GM21717 (cell line): Measurements from ENCODE around the gene ROR2.

Experiments
- ATAC-seq: cut with Tn5 transposase; IDR thresholded peaks from one replicate; pipeline ENCODE4 v1.9.1; 2021; ENCODE audit warnings: mild to moderate bottlenecking, moderate library complexity; ENCODE audit not compliant: unreplicated experiment

Gene ROR2

DNA sequence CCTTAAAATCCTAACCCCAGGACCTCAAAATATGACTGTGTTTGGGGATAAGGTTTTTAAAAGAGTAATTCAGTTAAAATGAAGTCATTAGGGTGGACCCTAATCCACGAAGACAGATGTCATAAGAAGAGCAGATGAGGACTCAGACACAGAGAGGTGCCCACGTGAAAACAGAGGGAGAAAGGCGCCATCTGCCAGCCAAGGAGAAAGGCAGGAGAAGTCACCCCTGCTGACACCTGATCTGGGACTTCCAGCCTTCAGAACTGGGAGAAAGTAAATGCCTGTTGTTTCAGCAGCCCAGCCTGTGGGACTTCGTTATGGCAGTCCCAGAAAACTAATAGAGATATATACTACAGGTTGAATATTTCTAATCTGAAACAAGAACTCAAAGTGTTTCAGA, 67.4 kb downstream of the ROR2 start:
- no peak for ATAC-seq

DNA sequence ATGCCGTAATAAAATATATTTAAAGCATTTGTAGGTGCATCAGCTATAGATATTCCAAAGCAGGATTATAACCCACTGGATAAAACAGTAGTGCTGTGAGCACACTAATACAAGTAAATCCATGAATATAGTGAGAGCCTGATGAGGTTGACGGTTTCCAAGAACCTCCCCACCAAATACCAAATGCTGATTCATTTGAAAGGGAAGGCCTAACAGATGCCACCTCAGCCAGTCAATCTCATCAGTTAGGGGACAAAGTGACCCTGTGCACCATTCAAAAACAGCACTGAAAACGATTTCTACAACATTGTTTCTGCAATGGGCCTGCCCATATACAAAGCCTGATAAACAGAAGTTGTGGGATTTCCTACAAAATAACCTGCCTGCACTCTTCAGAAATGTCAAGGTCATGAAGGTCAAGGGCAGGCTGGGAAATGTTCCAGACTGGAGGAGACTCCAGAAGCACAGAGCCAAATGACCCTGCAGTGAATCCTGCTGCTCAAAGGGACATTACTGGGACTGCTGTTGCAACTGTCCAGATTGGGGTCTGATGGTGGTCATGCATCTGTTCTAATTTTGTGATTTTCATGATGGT, 69.6 kb downstream of the ROR2 start:
- ATAC-seq: no peak

DNA sequence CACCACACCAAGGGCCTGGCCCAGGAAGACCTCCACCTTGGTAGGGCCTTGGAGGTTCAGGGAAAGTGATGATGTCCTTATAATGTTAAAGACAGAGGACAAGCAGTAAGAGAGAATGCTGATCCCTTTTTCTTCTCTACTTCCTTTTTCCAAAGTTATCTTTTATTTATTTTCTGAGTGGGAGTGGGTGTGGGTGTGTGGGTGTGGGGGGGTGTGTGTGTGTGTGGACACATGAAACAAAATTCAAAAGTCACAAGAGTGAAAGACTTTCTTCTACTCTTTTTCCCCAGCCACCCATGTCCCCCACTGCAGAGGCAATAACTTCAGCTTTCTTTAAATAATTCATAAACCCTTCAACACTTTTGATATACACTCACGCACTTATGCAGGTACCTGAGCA, 70.8 kb downstream of the ROR2 start:
- ATAC-seq: no peak

DNA sequence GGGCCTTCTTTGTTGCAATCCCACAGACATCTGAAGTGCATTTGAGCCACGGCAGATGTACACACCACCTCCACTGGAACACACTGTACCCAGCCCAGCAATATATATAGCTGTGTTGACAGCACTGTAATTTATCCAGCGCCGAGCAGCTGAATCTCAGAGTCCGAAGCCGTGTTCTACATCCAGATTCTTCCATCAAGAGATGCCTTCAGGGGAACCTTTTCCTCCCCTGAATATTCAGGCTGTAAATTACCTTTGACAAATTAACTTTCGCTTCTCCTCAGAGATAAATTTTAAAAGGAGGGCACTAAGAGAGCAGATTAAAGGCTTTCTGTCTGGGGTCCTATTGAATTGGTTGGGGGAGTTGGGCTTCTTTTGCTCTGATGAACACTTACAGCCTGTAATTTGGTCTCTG, 76.4 kb downstream of the ROR2 start:
- no peak for ATAC-seq

DNA sequence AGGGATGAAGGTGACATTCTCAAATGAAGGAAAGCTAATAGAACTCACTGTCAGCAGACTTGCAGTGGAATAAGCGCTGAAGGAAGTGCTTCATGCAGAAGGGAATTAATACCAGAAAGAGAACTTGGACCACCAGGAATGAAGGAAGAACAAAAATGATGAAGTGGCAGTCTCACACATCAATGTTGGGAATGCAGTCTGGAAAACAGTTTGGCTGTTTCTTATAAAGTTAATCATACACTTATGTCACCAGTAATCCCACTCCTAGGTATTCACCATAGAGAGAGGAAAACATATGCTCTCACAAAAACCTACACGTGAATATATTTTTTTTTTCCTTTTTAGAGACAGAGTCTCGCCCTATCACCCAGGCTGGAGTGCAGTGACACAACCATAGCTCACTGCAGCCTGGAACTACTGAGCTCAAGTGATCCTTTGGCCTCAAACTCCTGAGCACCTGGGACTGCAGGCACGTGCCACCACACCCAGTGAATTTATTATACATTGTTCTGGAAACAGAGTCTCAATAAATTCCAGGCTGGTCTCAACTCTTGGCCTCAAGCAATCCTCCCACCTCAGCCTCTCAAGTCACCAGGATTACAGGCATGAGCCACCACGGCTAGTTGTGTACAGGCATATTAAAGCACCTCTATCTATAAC, 81.2 kb downstream of the ROR2 start:
- ATAC-seq: no peak

DNA sequence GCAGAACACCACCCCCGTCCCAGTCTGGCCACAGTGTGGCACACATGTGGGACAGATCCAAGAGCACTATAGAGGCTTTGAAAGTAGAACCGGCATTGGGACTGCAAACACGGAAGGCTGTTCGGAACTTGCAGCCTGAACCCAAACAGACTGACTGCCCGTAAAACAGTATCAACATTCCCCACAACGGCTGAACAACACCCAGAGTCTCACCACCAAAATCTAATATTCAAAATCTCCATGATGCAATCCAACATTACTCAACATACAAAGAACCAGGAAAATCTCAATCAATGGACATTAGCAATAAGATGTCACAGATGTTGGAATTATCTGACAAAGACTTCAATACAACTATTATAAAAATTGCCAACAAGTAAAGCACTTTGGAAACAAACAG, 82.3 kb downstream of the ROR2 start:
- no peak for ATAC-seq

DNA sequence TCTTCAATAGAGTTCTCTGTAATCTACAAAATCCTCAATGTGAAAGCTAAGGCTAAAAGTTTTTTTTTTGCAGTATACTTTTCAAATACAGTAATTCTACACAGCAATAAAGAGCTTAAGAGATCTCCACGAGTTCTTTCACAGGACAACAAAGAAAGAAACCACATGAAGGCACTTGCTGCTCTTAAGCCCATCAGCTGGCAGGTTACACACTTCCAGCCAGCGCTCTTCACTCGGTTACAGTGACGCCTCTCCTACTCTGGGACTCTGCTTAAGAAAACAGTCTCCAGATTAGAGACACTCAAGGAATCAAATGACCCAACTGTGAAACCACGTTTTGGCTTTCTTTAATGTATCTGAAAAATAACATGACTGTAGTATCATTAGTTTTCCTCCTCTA, 85.0 kb downstream of the ROR2 start:
- ATAC-seq: no peak

DNA sequence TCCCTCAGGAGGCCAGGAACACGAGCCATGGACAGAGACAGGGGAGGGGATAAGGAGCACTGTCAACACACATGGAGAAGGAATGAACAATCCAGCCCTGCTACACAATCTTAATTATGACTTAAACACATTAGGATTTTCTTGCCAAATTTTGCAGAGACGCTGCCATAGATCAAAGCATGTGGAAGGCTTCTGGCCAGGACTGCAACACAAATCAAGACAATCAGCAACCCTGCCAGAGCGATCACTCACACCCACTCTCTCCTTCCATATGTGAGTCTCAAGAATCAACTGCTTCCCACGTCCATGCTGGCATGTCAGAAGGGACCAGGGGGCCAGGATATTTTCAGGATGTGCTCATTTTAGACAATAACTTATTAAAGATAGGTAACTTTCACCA, 85.6 kb downstream of the ROR2 start:
- ATAC-seq: no peak

DNA sequence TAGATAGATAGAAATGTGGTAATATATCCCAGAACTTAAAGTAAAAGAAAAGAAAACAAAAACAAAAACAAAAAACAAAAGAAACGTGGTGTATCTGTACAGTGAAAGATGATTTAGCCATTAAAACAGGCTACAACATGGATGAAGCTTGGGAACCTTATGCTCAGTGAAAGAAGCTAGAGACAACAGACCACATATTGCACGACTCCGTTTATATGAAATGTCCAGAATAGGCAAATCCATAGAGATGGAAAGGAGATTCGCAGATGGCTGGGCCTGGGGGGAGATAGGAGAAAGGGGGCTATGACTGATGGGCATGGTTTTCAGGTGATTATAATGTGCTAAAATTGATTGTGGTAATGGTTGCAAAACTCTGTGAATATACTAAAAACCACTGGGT, 86.6 kb downstream of the ROR2 start:
- no peak for ATAC-seq

DNA sequence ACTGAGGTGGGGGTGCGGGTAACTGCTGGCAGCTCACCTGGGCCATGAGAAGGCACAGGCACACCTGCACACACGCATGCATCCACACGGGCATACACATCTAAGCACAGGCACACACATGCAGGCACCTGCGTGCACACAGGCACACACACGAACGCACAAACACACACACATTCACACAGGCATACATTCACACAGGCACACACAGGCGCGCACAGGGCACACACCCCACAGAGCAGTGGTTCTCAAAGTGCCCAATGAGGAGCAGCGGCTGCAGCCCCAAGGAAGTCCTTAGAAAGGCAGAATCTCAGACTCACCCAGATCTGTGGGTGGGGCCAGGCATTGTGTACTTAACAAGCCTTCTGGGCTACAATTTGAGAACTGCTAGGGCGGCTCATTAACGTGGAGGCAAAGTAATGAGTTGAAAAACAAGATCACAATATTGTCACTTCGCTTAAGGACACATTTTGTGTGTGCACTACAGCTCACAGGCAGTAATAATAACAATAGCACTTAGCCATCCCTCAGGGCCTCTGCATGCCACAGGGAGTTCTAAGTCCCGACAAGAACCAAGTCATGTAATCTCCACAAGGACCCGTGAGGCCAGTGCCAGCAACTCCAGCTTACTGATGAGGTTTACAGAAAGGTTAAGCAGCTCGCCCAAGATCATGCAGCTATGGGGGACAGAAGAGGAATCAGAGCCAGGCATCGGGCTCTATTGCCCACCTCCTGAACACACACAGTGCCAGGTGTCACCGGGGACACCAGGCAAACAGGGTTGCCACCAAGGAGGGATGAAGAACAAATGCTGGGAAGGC, 91.6 kb downstream of the ROR2 start:
- no peak for ATAC-seq

DNA sequence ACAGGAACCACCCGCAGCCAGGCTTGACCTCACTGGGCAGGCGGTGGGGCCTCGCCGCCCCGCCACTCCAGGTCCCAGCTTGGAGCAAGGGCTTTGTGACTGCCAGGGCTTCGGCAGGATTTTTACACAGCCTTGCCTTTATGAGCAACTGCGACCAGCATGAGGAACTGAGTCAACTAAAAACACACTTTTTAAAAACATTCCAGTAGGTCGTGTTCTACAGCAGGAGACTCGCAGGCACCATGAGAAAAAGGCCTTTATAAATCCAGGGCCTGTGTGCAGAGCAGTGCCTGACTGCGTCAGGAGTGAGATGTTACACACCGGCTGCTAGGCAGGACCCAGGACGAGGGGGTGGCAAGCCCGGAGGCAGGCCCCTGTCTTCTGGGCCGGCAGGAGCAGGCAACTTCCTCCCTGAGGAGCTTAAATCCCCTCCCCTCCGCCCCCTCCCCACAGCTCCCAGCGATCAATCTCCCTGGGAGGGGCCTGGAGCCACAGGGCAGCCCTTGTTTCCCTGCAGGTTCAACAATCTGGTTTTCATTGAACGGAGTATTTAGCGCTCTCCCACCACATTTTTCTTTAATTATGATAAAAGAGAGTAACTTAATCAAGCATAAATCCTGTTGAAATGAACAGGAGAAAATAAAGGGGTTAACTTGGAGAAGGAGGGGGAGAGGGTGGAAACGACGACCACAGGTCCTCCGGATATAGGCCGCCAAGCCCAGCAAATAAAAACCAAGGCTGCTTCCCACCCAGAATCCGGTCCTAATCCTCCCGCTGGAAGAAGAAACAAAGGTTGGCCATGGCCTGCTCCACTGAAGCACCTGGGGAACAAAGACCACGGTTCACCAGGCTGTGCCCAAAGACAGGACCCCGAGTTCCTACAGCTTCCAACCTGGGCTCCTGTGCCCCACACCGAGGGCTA, 92.5 kb downstream of the ROR2 start:
- ATAC-seq: no peak

DNA sequence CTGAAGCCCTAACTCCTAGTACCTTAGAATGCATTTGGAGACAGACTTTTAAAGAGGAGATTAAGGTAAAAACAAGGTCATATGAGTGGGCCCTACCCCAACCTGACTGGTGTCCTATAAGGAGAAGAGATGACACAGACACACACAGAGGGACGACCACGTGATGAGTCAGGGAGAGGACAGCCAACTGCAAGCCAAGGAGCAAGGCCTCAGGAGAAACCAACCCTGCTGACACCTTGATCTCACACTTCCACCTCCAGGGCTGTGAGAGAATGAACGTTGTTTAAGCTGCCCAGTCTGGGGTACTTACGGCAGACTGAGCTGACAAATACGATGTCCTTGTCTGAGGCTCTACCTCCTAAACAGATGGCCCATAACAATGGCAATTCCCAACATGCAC, 93.6 kb downstream of the ROR2 start:
- ATAC-seq: no peak

DNA sequence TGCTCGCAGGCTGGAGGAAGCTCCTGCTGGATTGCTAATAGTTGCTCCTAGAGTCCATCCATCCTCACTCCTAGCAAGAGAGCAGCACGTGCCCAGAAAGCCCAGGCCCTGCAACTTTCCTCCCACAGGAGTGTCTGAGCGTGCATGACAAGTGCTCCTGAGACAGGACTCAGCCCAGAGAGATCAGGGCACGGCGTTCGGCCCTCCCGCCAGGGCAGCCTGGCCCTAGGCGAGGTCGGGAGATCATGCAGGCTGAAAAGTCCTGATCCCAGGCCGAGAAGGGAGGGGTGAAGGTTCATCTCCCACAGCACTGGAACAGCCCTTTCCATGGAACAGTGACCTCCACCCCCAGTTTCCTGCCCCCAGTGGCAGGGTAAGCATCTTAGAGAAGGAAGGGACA, 94.8 kb downstream of the ROR2 start:
- ATAC-seq: no peak

DNA sequence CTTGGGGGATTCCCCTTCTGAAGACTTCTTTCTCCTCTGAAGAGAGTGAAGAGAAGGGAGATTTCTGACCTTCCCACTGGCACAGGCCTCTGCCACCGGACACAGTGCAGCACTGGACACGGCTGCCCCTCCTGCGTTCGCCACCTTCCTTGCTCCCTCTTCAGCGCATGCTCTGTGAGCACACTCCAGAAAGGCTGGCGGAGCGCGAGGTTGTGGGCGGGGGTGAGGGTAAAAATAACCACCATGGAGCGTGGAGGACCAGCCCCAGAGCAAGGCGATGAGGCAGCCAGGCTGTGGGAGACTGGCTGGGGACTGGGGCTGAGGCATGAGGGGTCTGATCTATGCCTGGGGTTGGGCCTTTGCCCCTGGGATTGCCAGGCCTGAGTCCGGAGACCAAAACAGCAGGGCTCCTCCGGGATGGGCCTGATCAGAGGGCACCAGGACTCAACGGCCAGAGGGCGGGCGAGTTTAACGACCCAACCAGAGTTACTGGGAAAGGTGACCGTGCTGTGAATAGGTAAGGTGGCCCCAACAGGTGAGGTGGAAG, 97.2 kb downstream of the ROR2 start:
- no peak for ATAC-seq

DNA sequence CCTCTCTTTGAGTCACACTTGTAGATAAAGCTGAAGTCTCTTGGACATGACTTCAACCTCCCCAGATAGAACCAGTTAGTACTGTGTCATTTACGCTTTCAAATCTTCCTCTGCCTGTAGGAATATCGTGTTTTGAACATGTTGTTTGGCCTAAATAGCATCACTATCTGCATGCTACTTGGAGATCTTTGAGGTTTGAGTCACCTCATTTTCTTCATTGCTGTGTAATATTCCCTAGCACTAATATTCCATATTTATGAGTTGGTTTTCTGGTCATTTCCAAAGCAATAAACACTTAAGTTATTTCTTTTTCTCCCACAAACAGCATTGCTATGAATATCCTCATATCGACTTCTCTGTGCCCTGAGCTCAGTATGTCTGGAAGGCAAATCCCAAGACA, 100.3 kb downstream of the ROR2 start:
- no peak for ATAC-seq

DNA sequence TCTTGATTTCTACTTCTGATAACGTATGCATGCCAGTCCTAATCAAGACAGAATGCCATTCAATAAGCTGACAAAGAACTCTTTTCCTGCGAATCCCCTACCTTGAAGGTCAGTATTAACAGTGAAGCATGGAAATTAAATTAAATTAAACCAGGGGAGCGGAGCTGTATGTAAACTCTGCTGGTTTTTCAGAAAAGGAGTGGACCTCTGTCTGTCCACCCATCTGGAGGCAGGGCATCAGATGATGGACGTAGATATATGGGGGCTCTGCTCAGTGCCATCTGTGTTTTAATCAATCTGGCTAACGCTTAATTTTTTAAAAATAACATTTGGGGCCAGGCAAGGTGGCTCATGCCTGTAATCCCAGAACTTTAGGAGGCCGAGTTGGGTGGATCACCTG, 101.9 kb downstream of the ROR2 start:
- ATAC-seq: no peak

DNA sequence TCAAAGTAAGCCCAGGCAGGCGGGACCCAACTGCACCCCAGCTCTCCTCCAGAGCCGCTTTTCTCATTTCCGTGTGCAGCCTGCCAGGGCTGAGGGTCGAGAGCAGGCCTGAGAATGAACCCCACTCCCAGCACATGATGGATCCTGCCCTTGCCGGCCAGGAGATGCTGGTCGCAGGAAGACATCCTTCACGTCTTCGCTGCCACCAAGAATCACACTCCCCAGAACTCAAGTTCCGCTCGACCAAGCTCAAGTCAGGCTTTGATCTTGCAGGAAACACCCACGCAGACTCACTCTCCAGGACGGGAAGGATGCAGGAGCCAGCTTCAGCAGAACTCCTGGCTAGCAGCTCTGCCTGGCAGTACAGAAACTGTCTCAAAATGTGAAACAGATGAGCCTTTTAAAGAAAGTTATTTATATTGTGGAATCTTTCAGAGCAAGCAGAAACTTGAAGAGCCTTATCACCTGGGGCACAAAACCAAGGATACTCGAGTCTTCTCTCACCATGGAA, 102.4 kb downstream of the ROR2 start:
- ATAC-seq: no peak

DNA sequence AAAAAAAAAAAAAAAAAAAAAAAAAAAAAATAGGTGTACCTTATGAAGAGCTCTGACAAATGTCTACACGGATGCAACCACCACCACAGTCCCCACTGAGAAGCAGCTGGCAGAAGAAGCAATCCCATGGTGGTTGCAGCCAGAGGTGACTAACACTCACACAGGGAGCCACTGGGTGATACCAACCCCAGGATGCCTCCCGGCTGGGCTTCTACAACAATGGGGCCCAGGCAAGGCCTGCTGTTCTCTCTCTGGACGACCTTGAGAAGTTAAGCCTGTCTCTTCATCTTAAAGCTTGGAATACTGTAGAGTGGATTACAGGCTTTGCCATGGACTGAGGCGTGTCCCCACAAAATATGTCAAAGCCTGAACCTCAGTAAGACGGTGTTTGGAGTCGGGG, 104.1 kb downstream of the ROR2 start:
- no peak for ATAC-seq

DNA sequence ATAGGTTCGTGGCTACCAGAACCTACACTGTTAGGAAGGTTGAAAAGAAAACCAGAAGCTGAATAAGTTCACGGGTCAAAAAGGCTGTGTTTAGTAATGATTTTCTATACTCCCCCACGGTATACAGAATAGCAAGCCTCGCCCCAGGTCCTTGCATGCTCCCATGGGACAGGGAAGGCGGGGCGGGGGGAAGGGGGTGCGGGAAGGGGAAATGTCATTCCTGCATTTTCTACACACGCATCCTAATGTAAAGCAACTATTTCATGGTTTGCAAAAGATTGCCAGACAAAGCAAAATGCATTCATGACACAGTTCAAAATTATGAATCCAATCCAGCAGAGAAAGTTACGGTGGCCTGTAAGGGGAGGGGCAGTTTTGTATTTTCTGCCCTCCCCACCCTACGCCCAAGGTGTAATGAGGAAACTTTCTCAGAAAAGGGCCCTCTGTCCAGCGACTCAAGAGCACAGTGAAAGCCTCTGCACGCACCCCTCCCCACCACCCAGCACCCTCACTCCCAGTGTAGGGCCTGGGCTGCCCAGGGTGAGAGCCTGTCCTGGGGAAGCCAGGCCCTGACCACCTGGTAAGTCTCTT, 105.2 kb downstream of the ROR2 start:
- ATAC-seq: no peak

DNA sequence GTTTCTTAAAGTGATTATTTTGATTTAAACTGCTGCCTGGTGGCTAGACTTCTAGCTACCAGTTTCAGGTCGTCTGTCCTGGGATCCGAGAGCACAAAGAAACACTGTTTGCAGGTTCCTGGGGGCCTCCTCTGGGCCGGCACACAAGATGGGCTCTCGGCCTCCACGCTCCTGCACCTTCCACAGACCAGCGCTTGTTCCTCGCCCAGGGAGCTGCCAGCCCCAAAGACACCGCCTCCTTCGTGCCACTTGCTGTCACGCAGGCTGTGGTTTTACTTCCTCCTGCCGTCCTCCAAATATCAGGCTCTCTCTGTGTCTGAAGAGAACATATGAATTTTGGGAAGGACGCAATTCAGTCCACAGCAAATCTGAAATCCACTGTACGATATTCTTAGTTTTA, 105.8 kb downstream of the ROR2 start:
- ATAC-seq: no peak
